T-cell (primary cell): Measurements from ENCODE around the gene TXK. TPM values are rescaled to one million over a fixed set of nuclear protein-coding genes. Genes with fewer than 3 reads are reported as not detected.

Source experiments
- ATAC-seq, 4 experiments: fragments of 200-7000 bp in 3 of 4; fragments of 150-1000 bp in 1 of 4; cut with Tn5 transposase; replicated peaks in 1 of 4; 1 replicate in 3 of 4; 2 replicates in 1 of 4; pipeline ENCODE4 v1.10.0; 2021; ENCODE audit warnings: moderate library complexity in 3 of 4, mild to moderate bottlenecking in 2 of 4, moderate number of reproducible peaks in 1 of 4
- CTCF ChIA-PET, 2 donors: fragments of 300-600 bp; sonication (Branson Sonifier 250); formaldehyde crosslinking; loops; one replicate each; lab custom pipeline; 2022; ENCODE audit warnings: antibody characterized with exemption in 2 of 2; lab: Charles Lee
- POLR2A ChIA-PET, 2 donors: fragments of 300-600 bp; sonication (Branson Sonifier 250); formaldehyde crosslinking; loops; one replicate each; lab custom pipeline; 2022; ENCODE audit warnings: antibody characterized with exemption in 2 of 2; lab: Charles Lee
- DNase-seq, 35 experiments: peaks; one replicate each; pipeline versions ENCODE4 v3.0.0 to v3.0.0-alpha.2; 2013 to 2023
- H3K27ac ChIP-seq: one replicate; pipeline ENCODE4 v1.5.1; 2013; ENCODE audit warnings: low read length
- H3K27me3 ChIP-seq, 2 experiments: replicated peaks in 1 of 2; 1 replicate in 1 of 2; 2 replicates in 1 of 2; pipeline versions ENCODE4 v1.6.1 to v1.7.0; 2013; ENCODE audit warnings: low read length in 1 of 2, mixed read lengths in 1 of 2; ENCODE audit not compliant: control insufficient read depth in 2 of 2, insufficient read depth in 2 of 2; ENCODE audit errors: extremely low read depth in 1 of 2
- H3K36me3 ChIP-seq, 2 donors: 1 replicate in 1 of 2; 2 replicates in 1 of 2; pipeline versions ENCODE4 v1.6.1 to v1.7.0; 2013; ENCODE audit warnings: low read length in 1 of 2; ENCODE audit not compliant: control insufficient read depth in 2 of 2, insufficient read depth in 1 of 2; ENCODE audit errors: extremely low read depth in 1 of 2
- H3K4me1 ChIP-seq, 2 experiments: 1 replicate in 1 of 2; 2 replicates in 1 of 2; pipeline versions ENCODE4 v1.6.1 to v1.7.0; 2013; ENCODE audit warnings: low read length in 2 of 2, mixed read lengths in 1 of 2; ENCODE audit not compliant: insufficient read depth in 2 of 2, control insufficient read depth in 1 of 2; ENCODE audit errors: extremely low read depth in 1 of 2
- H3K4me3 ChIP-seq, 2 donors: 1 replicate in 1 of 2; 2 replicates in 1 of 2; pipeline versions ENCODE4 v1.5.1 to v1.7.0; 2013; ENCODE audit warnings: mild to moderate bottlenecking in 2 of 2, low read length in 1 of 2, moderate library complexity in 1 of 2; ENCODE audit not compliant: control insufficient read depth in 1 of 2; ENCODE audit errors: extremely low read depth in 1 of 2
- H3K9me3 ChIP-seq: 2 replicates; pipeline ENCODE4 v1.7.0; 2013
- H3K27ac Mint-ChIP-seq, 2 donors: one replicate each; pipeline ENCODE4 v1.8.0; 2020 to 2021; ENCODE audit warnings: mild to moderate bottlenecking in 2 of 2, mixed read lengths in 2 of 2
- H3K27me3 Mint-ChIP-seq, 2 donors: one replicate each; pipeline ENCODE4 v1.8.0; 2021 to 2022; ENCODE audit warnings: mixed read lengths in 2 of 2
- H3K36me3 Mint-ChIP-seq: one replicate; pipeline ENCODE4 v1.8.0; 2021; ENCODE audit warnings: mixed read lengths
- H3K4me1 Mint-ChIP-seq, 3 donors: one replicate each; pipeline ENCODE4 v1.8.0; 2020 to 2022; ENCODE audit warnings: mixed read lengths in 3 of 3, mild to moderate bottlenecking in 1 of 3
- H3K4me3 Mint-ChIP-seq, 3 donors: one replicate each; pipeline ENCODE4 v1.8.0; 2020 to 2022; ENCODE audit warnings: mild to moderate bottlenecking in 3 of 3, mixed read lengths in 3 of 3, moderate library complexity in 3 of 3
- H3K9me3 Mint-ChIP-seq, 3 donors: one replicate each; pipeline ENCODE4 v1.8.0; 2020 to 2022; ENCODE audit warnings: mixed read lengths in 3 of 3
- WGBS: methylation state at CpG from one replicate; pipeline ENCODE4 v1.1.5; 2013; ENCODE audit warnings: missing lambda C conversion rate; ENCODE audit not compliant: insufficient coverage; 5-methylcytosine and 5-hydroxymethylcytosine counted together
- total RNA-seq, 35 experiments: library from RNA in 6 of 35; stranded (reverse) in 6 of 35; fragments of 120-200 nt in 1 of 35; gene quantifications; one replicate each; pipeline versions ENCODE4 v1.2.1 to v1.2.4 and lab custom pipeline; 2013 to 2026

TXK gene
- total RNA-seq, 5 donors from 2014 or later (not counting 1 experiment from before 2014, with no cell fraction given): 55.3 to 161 (median 77.9) TPM

- H3K4me3 ChIP-seq: no peak overlapping the region
- Mint-ChIP-seq H3K9me3 (no peaks in the 10 kb centered on the region), H3K4me3 (no peak overlapping the region), H3K4me1 (peaks cover 18 to 27% (median 23%) of the 10 kb centered on the region in 3 donors), H3K27ac (peak overlapping the region; percentile 22 to 31), H3K27me3 (no peaks in the 10 kb centered on the region), H3K36me3 (peaks cover 27% of the 10 kb centered on the region)
- peaks cover 2 to 3% of the 10 kb centered on the region in 2 experiments for H3K4me1 ChIP-seq
- H3K36me3 ChIP-seq: peaks cover 4 to 34% of the 10 kb centered on the region in 2 donors
- no peaks in the 10 kb centered on the region for H3K9me3 ChIP-seq
- no peaks in the 10 kb centered on the region for H3K27me3 ChIP-seq
- ATAC-seq (no peak), DNase-seq (no peak)
- no peak overlapping the region for H3K27ac ChIP-seq
- ChIA-PET CTCF (interaction anchor here in 1 of 2 donors (0.7 kb wide), 1 partner anchor 42 kb away, joined by 11 read pairs; no protein-coding TSS in a partner anchor), POLR2A (interaction anchor here in 1 of 2 donors (0.7 kb wide), 1 partner anchor 72 kb away, joined by 7 read pairs; no protein-coding TSS in a partner anchor)
- WGBS: no CpG with 5 or more reads among the region's 1 CpG
Measured at GRCh38 chr4:48100256-48100655, 33.8 kb downstream of the TXK start.

GRCh38 chr4:48095441-48095840, 38.6 kb downstream of the TXK start:
- Mint-ChIP-seq H3K4me3 (no peak overlapping the region), H3K4me1 (peaks cover 0 to 9% (median 6%) of the 10 kb centered on the region in 3 donors), H3K27me3 (no peaks in the 10 kb centered on the region), H3K9me3 (no peaks in the 10 kb centered on the region), H3K27ac (peak overlapping the region; percentile 40 to 63), H3K36me3 (peaks cover 10% of the 10 kb centered on the region)
- ChIA-PET POLR2A (interaction anchor here in 1 of 2 donors (0.5 kb wide), 1 partner anchor 290 kb away, joined by 3 read pairs; no protein-coding TSS in a partner anchor), CTCF (interaction anchor here (0.8 to 1.4 kb wide), 3 partner anchors 11 to 179 kb away, joined by 3 read pairs; no protein-coding TSS in a partner anchor)
- H3K9me3 ChIP-seq: no peaks in the 10 kb centered on the region
- H3K27me3 ChIP-seq: no peaks in the 10 kb centered on the region
- WGBS: 88% methylated on average over 2 of the region's 2 CpGs
- H3K27ac ChIP-seq: no peak overlapping the region
- DNase-seq: no peak
- ATAC-seq: no peak
- peaks cover 0 to 2% of the 10 kb centered on the region in 2 experiments for H3K4me1 ChIP-seq
- H3K4me3 ChIP-seq: no peak overlapping the region
- H3K36me3 ChIP-seq: peaks cover 10 to 62% of the 10 kb centered on the region in 2 donors

GRCh38 chr4:48093991-48094416, 40.0 kb downstream of the TXK start:
- POLR2A ChIA-PET: no interaction called here
- H3K36me3 ChIP-seq: peaks cover 10 to 66% of the 10 kb centered on the region in 2 donors
- Mint-ChIP-seq H3K27ac (peak overlapping the region; percentile 5 to 30), H3K9me3 (no peaks in the 10 kb centered on the region), H3K4me3 (no peak overlapping the region), H3K36me3 (peaks cover 11% of the 10 kb centered on the region), H3K4me1 (peaks cover 0 to 6% (median 0%) of the 10 kb centered on the region in 3 donors), H3K27me3 (no peaks in the 10 kb centered on the region)
- CTCF ChIA-PET: no interaction called here
- no CpG with 5 or more reads among the region's 3 CpGs for WGBS
- H3K4me3 ChIP-seq: no peak overlapping the region
- no peaks in the 10 kb centered on the region for H3K9me3 ChIP-seq
- no peaks in the 10 kb centered on the region for H3K4me1 ChIP-seq
- H3K27me3 ChIP-seq: no peaks in the 10 kb centered on the region
- DNase-seq (no peak), ATAC-seq (no peak)
- H3K27ac ChIP-seq: no peak overlapping the region

- no peaks in the 10 kb centered on the region for H3K27me3 Mint-ChIP-seq
- H3K4me1 Mint-ChIP-seq: peaks cover 0 to 6% (median 0%) of the 10 kb centered on the region in 3 donors
- H3K4me3 ChIP-seq: no peak overlapping the region
- H3K4me1 ChIP-seq: no peaks in the 10 kb centered on the region
- no peaks in the 10 kb centered on the region for H3K9me3 ChIP-seq
- no peak overlapping the region for H3K4me3 Mint-ChIP-seq
- H3K9me3 Mint-ChIP-seq: no peaks in the 10 kb centered on the region
- ATAC-seq: no peak
- H3K27ac Mint-ChIP-seq: no peak overlapping the region
- DNase-seq: no peak
- ChIA-PET POLR2A (interaction anchor here in 1 of 2 donors (1.1 kb wide), 1 partner anchor 14 kb away, joined by 4 read pairs; no protein-coding TSS in a partner anchor), CTCF (interaction anchor here in 1 of 2 donors (0.8 to 0.9 kb wide), 2 partner anchors 34 to 165 kb away, joined by 3 read pairs; no protein-coding TSS in a partner anchor)
- peaks cover 22% of the 10 kb centered on the region for H3K36me3 Mint-ChIP-seq
- 80% methylated on average over 4 of the region's 5 CpGs for WGBS
- no peak overlapping the region for H3K27ac ChIP-seq
- peaks cover 6 to 70% of the 10 kb centered on the region in 2 donors for H3K36me3 ChIP-seq
- no peaks in the 10 kb centered on the region for H3K27me3 ChIP-seq
Measured at GRCh38 chr4:48090621-48091020, 43.4 kb downstream of the TXK start.

GRCh38 chr4:48085821-48086589, 48.0 kb downstream of the TXK start:
- Histone ChIP-seq H3K36me3 (peaks cover 15 to 50% of the 10 kb centered on the region in 2 donors), H3K4me3 (no peak overlapping the region), H3K27ac (no peak overlapping the region), H3K27me3 (no peaks in the 10 kb centered on the region), H3K9me3 (no peaks in the 10 kb centered on the region), H3K4me1 (no peaks in the 10 kb centered on the region)
- 49% methylated on average over 2 of the region's 8 CpGs for WGBS
- DNase-seq: no peak
- POLR2A ChIA-PET: interaction anchor here in 1 of 2 donors (1.1 kb wide), 1 partner anchor 53 kb away, joined by 3 read pairs; no protein-coding TSS in a partner anchor
- CTCF ChIA-PET: interaction anchor here (0.6 to 4.5 kb wide), 10 partner anchors 10 to 348 kb away, joined by 3 to 43 read pairs (median 4); no protein-coding TSS in a partner anchor
- ATAC-seq: no peak
- Mint-ChIP-seq H3K4me1 (peaks cover 11 to 15% (median 12%) of the 10 kb centered on the region in 3 donors), H3K9me3 (no peaks in the 10 kb centered on the region), H3K27ac (peak overlapping the region; percentile 44 to 60), H3K27me3 (no peaks in the 10 kb centered on the region), H3K4me3 (no peak overlapping the region), H3K36me3 (peaks cover 41% of the 10 kb centered on the region)

GRCh38 chr4:48082956-48083355, 51.1 kb downstream of the TXK start:
- Histone ChIP-seq H3K4me1 (no peaks in the 10 kb centered on the region), H3K36me3 (peaks cover 11 to 41% of the 10 kb centered on the region in 2 donors), H3K27me3 (no peaks in the 10 kb centered on the region), H3K4me3 (no peak overlapping the region), H3K9me3 (no peaks in the 10 kb centered on the region), H3K27ac (no peak overlapping the region)
- ChIA-PET POLR2A (interaction anchor here in 1 of 2 donors (0.6 kb wide), 1 partner anchor 12 kb away, joined by 9 read pairs; no protein-coding TSS in a partner anchor), CTCF (interaction anchor here in 1 of 2 donors (0.6 to 0.8 kb wide), 2 partner anchors 32 to 350 kb away, joined by 3 to 15 read pairs; no protein-coding TSS in a partner anchor)
- WGBS: 100% methylated on average over 2 of the region's 2 CpGs
- Mint-ChIP-seq H3K36me3 (peaks cover 53% of the 10 kb centered on the region), H3K27me3 (no peaks in the 10 kb centered on the region), H3K9me3 (no peaks in the 10 kb centered on the region), H3K4me1 (peaks cover 21 to 34% (median 24%) of the 10 kb centered on the region in 3 donors), H3K4me3 (no peak overlapping the region), H3K27ac (no peak overlapping the region)
- DNase-seq: no peak
- no peak for ATAC-seq
